Lower leg skin (tissue), 4 donors: ENCODE measurements around the gene ZNF496. TPM values are rescaled to one million over a fixed set of nuclear protein-coding genes. Genes with fewer than 3 reads are reported as not detected.
"Not testable (repeated sequence)": the region's sequence is repeated elsewhere in the genome, so short reads cannot be mapped to it uniquely, and the experiment has no call there.

Experiments used
- DNase-seq, 2 donors: peaks; one replicate each; pipeline ENCODE4 v3.0.0-alpha.2; 2019; ENCODE audit warnings: low spot score in 2 of 2
- H3K4me3 ChIP-seq: fragments of 200-600 bp; sonication (generic); 2 replicates; pipeline ENCODE4 v1.5.1; 2017; ENCODE audit warnings: mild to moderate bottlenecking, low read depth; ENCODE audit not compliant: poor library complexity, severe bottlenecking
- CTCF ChIP-seq, 3 donors: fragments of 450-650 bp; IDR thresholded peaks; one replicate each; pipeline ENCODE4 v1.5.1; 2016; ENCODE audit warnings: antibody characterized with exemption in 3 of 3, mild to moderate bottlenecking in 3 of 3, moderate library complexity in 2 of 3
- POLR2A ChIP-seq, 2 donors: fragments of 450-650 bp; IDR thresholded peaks; one replicate each; pipeline ENCODE4 v1.6.1; 2016 to 2017; ENCODE audit warnings: antibody characterized with exemption in 2 of 2, mild to moderate bottlenecking in 1 of 2, moderate library complexity in 1 of 2
- WGBS, 2 donors: methylation state at CpG; one replicate each; pipeline ENCODE4 v1.1.5; 2018; 5-methylcytosine and 5-hydroxymethylcytosine counted together
- intact Hi-C: fragments of 100-400 bp; cut with DNase I; formaldehyde crosslinking; loops from one replicate; pipeline ENCODE4 v1.15.0; 2023; ENCODE audit warnings: low total_unique reads
- total RNA-seq, 4 donors: library from RNA; depleted of rRNA; stranded (reverse); fragments of >200 nt; gene quantifications; one replicate each; pipeline ENCODE4 v1.1.0, GENCODE V29; 2016

Gene ZNF496
- total RNA-seq, 4 donors from 2014 or later: 16.3 to 32.7 (median 25.9) TPM

- DNase-seq: no peak
- WGBS, 2 donors: 72 to 75% methylated on average over 4 of the region's 4 CpGs
- no peak overlapping the region for H3K4me3 ChIP-seq
- TF ChIP-seq CTCF (IDR thresholded peaks at IDR 0.05): no peak
- TF ChIP-seq POLR2A (IDR thresholded peaks at IDR 0.05): no peak
- intact Hi-C loops: loop anchor here (10.0 kb wide), 1 partner anchor 382 kb away; no protein-coding TSS in a partner anchor
Measured at GRCh38 chr1:247366926-247367645, 35.4 kb upstream of the ZNF496 start.

DNA sequence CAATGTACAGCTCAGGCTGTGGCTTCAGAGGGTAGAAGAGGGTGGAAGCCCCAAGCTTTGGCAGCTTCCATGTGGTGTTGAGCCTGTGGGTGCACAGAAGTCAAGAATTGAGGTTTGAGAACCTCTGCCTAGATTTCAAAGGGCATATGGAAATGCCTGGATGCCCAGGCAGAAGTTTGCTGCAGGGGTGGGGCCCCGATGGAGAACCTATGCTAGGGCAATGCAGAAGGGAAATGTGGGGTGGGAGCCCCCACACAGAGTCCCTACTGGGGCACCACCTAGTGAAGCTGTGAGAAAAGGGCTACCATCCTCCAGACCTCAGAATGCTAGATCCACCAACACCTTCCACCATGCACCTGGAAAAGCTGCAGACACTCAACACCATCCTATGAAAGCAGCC, 34.7 kb upstream of the ZNF496 start:
- H3K4me3 ChIP-seq, DNase-seq: not testable (repeated sequence)
- 100% methylated on average over 1 of the region's 1 CpG for WGBS, 2 donors
- intact Hi-C loops: loop anchor here (10.0 kb wide), 1 partner anchor 382 kb away; no protein-coding TSS in a partner anchor

DNA sequence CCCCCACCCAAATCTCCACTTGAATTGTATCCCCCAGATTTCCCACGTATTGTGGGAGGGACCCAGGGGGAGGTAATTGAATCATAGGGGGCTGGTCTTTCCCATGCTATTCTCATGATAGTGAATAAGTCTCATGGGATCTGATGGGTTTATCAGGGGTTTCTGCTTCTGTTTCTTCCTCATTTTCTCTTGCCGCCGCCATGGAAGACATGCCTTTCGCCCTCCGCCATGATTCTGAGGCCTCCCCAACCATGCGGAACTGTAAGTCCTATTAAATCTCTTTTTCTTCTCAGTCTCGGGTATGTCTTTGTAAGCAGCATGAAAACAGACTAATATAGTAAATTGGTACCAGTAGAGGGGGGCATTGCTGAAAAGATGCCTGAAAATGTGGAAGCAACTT, 33.4 kb upstream of the ZNF496 start:
- TF ChIP-seq POLR2A (IDR thresholded peaks at IDR 0.05): no peak
- no peak for TF ChIP-seq CTCF (IDR thresholded peaks at IDR 0.05)
- WGBS, 2 donors: 90 to 94% methylated on average over 7 of the region's 7 CpGs
- DNase-seq: no peak
- intact Hi-C loops: loop anchor here (10.0 kb wide), 1 partner anchor 380 kb away; no protein-coding TSS in a partner anchor
- H3K4me3 ChIP-seq: no peak overlapping the region

DNA sequence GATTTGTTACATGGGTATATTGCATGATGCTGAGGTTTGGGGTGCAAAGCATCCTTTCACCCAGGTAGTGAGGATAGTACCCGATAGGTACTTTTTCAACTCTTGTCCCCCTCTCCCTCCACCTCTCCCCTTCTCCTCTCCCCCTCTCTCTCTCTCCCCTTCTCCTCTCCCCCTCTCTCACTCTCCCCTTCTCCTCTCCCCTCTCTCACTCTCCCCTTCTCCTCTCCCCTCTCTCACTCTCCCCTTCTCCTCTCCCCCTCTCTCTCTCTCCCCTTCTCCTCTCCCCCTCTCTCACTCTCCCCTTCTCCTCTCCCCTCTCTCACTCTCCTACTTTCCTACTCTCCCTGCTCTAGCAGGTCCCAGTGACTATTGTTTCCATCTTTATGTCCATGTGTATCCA, 31.3 kb upstream of the ZNF496 start:
- DNase-seq, H3K4me3 ChIP-seq: not testable (repeated sequence)
- 87 to 94% methylated on average over 1 of the region's 1 CpG for WGBS, 2 donors
- intact Hi-C loops: loop anchor here (10.0 kb wide), 1 partner anchor 378 kb away; no protein-coding TSS in a partner anchor

DNA sequence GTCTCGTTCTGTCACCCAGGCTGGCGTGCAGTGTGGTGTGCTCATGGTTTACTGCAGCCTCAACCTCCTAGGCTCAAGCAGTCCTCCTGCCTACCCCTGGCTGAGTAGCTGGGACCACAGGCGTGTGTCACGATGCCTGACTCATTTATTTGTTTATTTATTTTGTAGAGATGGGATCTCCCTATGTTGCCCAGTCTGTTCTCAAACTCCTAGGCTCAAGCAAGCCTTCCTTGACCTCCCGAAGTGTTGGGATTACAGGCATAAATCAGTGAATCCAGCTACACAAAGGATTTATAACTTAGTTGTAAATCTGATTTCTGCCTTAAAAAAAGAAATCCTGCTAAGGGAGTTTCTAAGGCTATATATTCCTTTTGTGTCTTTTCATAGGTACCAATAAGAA, 30.5 kb upstream of the ZNF496 start:
- intact Hi-C loops: loop anchor here (10.0 kb wide), 1 partner anchor 377 kb away; no protein-coding TSS in a partner anchor
- DNase-seq: no peak
- H3K4me3 ChIP-seq: no peak overlapping the region
- WGBS, 2 donors: 84 to 86% methylated on average over 5 of the region's 5 CpGs
- TF ChIP-seq POLR2A (IDR thresholded peaks at IDR 0.05) (no peak), CTCF (IDR thresholded peaks at IDR 0.05) (no peak)

GRCh38 chr1:247360991-247361731, 29.5 kb upstream of the ZNF496 start:
- whole genome bisulfite sequencing, 2 donors: 32 to 44% methylated on average over 11 of the region's 11 CpGs
- intact Hi-C loops: loop anchor here (10.0 kb wide), 1 partner anchor 376 kb away; no protein-coding TSS in a partner anchor
- TF ChIP-seq CTCF (IDR thresholded peaks at IDR 0.05) (no peak), POLR2A (IDR thresholded peaks at IDR 0.05) (no peak)
- DNase-seq: no peak
- no peak overlapping the region for H3K4me3 ChIP-seq
